NOMO-1 treated with DMSO at 0.1 percent for 48 hours (cell line): ENCODE results near the gene CDC14A.
"Not testable (repeated sequence)": the region's sequence is repeated elsewhere in the genome, so short reads cannot be mapped to it uniquely, and the experiment has no call there.

ENCODE experiments used
- DNase-seq: peaks from one replicate; lab custom pipeline; 2025; ENCODE audit not compliant: unreplicated experiment; lab: John Stamatoyannopoulos, UW

Gene CDC14A

DNA sequence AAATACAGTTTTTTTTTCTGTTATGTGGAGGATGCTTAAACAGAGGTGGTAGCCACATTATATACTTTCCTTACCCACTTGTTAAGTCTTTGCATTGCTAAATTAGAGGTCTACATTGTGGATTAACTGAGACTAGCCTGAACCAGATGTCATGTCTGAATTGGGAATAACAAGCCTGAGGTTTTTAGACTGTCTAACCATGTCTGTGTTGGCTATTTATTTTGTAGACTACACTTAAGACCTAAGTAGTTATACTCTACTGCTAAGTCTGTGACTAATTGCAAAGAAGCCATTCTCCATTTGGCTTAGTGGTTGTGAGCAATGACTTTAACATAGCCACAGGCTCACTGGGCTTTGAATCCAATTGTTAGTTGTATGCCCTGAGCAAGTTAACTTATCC, 45.4 kb downstream of the CDC14A start:
- no peak for DNase-seq

GRCh38 chr1:100398648-100399047, 46.3 kb downstream of the CDC14A start:
- no peak for DNase-seq

DNA sequence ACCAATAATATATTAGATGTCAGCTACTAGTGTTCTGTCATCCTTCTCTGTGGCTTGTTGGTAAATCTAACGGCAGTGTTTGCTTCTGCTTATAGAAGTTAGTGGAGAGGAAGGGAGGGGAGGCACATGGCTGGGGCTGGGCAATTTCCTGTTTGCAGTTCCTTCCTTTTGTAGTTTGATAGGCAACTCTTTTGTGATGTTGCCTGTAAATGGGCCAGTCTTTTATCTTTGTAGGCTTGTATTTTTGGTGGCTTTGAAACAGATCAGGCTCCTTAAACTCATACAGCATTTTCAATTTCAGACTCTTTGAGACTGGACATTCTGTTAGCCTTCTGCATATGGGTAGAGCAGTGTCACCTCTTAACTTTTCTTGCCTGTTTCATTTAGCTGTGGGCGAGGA, 48.1 kb downstream of the CDC14A start:
- DNase-seq = peak; percentile 88

GRCh38 chr1:100404821-100405220, 52.5 kb downstream of the CDC14A start:
- DNase-seq = no peak

GRCh38 chr1:100405902-100406301, 53.6 kb downstream of the CDC14A start:
- not testable (repeated sequence) for DNase-seq

- not testable (repeated sequence) for DNase-seq
Observed at GRCh38 chr1:100407390-100407789, 55.1 kb downstream of the CDC14A start.

- no peak for DNase-seq
Observed at GRCh38 chr1:100411019-100411418, 58.7 kb downstream of the CDC14A start.

- no peak for DNase-seq
Observed at GRCh38 chr1:100411574-100411973, 59.3 kb downstream of the CDC14A start.

DNA sequence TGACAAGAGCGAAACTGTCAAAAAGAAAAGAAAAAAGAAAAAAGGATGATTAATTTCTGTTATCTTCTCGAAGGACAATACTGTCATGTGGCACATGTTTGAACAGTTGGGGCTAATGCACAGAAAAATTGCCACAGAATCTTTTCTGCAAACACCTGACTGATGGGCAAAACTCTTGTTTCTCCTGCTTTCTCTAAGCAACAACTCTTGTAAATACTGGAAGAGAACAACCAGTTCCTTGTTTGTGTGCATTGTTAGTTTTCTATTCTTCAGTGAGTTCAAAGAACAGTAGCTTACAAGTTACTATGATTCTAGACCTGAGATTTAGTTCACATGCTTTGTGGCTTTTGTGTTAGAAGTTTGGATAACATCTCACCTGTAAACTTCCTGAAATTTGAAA, 60.7 kb downstream of the CDC14A start:
- no peak for DNase-seq

DNA sequence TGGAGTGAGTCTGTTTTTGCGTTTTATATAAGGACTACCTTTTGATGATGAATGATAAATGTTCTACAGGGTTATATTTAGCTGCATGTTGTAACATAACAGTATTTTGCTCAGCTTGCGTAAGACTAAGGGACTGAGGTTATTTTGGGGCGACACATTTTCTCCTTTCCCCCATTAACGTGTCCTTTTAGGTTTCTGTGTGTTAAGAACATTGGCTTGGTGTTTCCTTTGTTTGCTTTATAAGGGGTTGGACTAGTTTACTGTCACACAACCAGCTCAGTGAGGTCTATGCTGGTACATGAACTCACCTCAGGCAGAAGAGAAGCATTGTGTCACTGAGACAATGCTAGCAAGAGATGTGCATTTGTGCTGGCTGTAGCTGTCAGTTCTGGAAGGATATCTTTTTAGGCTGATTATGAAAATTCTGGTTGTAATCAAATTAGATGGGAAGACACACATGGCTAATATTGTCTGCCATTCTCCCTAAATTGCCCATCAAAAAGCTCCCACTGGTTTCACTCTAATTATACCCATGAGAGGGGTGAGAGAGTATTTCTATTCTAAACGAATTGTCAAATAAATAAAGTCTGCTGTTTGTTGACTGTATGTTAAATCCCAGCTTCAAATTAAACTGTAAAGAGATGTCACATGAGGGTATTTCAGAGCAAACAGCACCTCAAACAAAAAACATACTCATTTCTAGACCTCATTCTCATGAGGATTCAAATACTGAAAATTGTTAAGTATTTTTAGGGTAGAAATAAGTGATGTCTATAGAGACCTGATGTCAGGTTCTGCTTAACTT, 62.6 kb downstream of the CDC14A start:
- DNase-seq = peak; percentile 70

GRCh38 chr1:100415498-100415778, 63.1 kb downstream of the CDC14A start:
- DNase-seq = no peak

GRCh38 chr1:100419072-100419471, 66.8 kb downstream of the CDC14A start:
- no peak for DNase-seq

DNA sequence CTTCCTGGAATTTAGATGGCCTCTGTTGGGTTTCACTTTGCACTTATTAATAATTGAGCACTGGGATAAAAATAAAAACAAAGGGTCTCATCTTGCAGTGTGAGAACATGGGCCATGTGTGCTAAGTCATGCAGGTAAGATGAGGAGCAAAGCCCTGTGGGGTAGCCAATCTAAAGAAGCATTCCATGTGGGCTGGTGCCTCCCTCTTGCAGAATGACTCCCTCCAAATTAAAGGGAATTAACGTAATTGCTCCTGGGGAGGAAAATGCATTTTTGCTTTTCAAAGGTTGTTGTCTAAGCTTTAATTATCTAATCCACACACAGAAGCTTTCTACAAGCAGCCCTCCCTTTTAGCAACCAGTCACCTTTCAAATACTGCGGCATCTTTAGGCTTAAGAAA, 69.8 kb downstream of the CDC14A start:
- DNase-seq = no peak

DNA sequence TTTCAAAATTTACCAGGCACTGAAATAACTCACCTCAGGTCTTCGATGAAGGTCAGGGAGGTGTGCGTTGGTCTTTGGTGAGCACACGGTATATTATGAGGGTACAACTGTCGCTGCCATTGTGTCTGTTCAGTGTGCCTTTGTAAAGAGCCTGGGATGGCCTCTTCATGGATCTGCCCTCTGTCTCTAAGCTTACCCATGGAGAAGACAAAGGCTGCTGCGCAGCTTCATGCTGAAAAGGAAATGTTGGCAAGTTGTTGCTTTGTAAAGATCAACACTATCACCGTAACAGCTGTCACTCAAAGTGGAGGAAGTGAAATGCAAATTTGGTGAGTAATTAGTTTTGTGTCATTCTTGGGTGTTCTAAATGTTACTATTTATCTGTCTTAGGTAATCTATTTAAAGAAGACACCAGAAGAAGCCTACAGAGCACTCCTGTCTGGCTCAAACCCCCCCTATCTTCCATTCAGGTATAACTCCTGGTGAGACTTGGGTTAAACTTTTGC, 71.6 kb downstream of the CDC14A start:
- no peak for DNase-seq

- DNase-seq = no peak
Observed at GRCh38 chr1:100428160-100428559, 75.9 kb downstream of the CDC14A start.

GRCh38 chr1:100430325-100430756, 78.0 kb downstream of the CDC14A start:
- no peak for DNase-seq

DNA sequence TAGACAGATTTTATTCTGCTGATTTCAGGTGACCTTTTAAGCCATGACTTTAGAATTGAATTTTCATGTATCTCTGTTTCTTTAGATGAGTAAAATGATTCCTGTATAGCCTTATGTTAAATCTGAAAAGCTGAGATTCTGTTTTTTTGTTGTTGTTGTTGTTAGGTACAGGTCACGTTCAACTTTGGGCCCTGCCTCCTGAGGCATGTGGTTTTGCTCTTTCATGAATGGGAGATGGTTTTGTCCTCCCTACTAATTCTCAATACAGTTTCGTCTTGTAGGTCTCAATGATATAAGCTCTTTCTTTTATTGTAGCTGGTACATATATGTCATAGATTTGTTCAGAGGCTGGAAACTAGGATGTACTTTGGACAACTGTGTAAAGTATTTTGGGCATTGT, 79.6 kb downstream of the CDC14A start:
- DNase-seq = no peak

DNA sequence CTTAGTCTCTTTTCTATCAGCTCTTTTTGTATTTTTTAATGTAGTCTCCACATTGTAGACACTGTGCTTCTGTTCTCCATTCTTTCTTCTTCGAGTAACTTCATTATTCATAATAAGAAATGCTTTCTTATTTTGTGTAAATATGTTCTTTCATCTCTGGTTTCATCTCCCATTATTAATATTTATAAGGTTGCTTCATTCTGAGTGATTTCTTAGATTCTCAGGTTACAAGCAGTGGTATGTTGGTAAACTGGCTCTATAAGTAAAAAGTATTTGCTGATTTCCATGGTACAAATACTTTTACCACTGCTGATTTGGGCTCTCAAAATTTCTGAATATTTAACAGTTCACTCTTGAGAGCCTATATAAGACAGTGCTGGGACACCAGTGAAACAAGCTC, 81.3 kb downstream of the CDC14A start:
- DNase-seq = no peak

GRCh38 chr1:100434831-100435230, 82.5 kb downstream of the CDC14A start:
- DNase-seq = no peak

- DNase-seq = no peak
Observed at GRCh38 chr1:100438375-100438774, 86.1 kb downstream of the CDC14A start.

DNA sequence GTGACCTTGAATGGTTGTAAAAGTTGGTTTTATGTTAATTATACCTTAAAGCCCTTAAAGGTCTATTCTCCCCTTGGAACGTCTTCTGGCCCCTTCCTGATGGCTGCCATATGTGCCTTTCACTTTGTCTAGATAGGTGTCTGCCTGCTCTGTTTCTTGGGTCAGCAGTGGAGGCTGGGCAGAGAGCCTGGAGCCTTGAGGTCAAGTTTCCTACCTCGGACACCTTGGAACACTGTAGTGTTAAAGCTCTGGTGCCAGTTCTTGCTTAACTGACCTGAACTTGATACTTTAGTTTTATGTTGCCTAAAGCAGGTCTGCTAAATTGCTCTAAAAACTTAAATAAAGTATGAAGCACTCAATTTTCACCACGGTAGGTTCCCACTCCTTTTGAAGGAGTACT, 86.5 kb downstream of the CDC14A start:
- no peak for DNase-seq

- no peak for DNase-seq
Observed at GRCh38 chr1:100440075-100440809, 87.9 kb downstream of the CDC14A start.
